ENCODE data around the gene CYCS. TPM values are rescaled to one million over a fixed set of nuclear protein-coding genes. Genes with fewer than 3 reads are reported as not detected.
"Not testable (repeated sequence)": the region's sequence is repeated elsewhere in the genome, so short reads cannot be mapped to it uniquely, and the experiment has no call there.

CYCS gene
- total and polyA plus RNA-seq, 2 donors (not counting 1 experiment from before 2014, with no cell fraction given), result 46.7 to 51.3 TPM

DNA sequence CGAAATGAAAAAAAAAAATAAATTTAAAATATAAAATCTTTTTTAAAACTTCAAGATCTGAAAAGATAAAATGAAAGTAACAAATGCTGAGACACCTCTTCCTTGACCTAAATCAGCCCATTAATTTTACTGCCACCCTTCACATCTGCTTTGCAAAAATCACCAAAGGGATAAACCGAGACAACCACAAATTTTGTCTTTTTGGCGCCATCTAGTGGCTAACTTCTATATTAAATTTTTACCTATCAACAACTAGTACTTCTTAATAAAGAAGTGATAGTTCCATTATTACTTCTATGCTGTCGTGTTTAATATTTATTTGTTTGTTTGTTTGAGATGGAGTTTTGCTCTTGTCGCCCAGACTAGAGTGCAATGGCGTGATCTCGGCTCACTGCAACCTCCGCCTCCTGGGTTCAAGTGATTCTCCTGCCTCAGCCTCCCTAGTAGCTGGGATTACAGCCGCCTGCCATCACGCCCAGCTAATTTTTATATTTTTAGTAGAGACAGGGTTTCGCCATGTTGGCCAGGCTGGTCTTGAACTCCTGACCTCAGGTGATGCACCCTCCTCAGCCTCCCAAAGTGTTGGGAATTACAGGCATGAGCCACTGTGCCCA lies 35.0 kb upstream of the CYCS start:
- intact Hi-C loops (cut with micrococcal nuclease), result loop anchor here (1.0 to 5.0 kb wide), 3 partner anchors 33 to 66 kb away; partner anchors contain the start of gene CYCS

DNA sequence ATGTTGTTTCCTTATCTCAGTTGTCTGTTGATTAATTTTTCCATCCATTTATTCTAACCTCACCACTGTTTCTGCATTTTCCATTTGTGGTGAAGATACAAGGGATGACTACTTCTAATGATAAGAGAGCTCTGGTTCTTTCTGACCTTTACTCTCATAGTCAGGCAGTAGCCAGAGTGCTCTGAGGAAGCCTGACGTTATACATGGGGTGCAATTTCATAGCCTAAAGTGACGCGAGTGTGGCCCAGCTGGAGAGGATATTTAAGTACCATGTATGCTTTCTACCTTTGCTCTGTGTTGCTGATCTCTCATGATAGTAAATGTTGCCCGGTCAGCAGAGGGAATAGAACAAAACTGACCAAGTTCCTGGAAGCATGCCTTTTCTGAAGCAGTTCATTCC lies 33.9 kb upstream of the CYCS start:
- CTCF ChIA-PET, result interaction anchor here (0.6 to 2.4 kb wide), 6 partner anchors 17 to 820 kb away, joined by 3 to 7 read pairs (median 4); partner anchors contain the start of gene CYCS
- Histone ChIP-seq H3K9ac (ENCODE audit: low read length) (no peak overlapping the region), H3K4me2 (replicated peaks; ENCODE audit: low read depth, low read length, poor library complexity, severe bottlenecking) (no peak overlapping the region), H3K4me3 (ENCODE audit: control extremely low read depth in 1 of 5, extremely low read depth in 1 of 5, insufficient read depth in 1 of 5, low read depth in 2 of 5, low read length in 4 of 5) (no peak overlapping the region), H3K79me2 (ENCODE audit: control insufficient read depth, insufficient read depth, low read length) (no peaks in the 10 kb centered on the region), H3K27me3 (replicated peaks in 1 of 4; ENCODE audit: control extremely low read depth in 1 of 4, control insufficient read depth in 3 of 4, insufficient read depth in 4 of 4, low read length in 3 of 4) (no peaks in the 10 kb centered on the region), H2AFZ (ENCODE audit: insufficient read depth, low read depth, low read length, poor library complexity, severe bottlenecking) (no peak overlapping the region), H3K27ac (ENCODE audit: low read length in 2 of 2) (no peak overlapping the region), H3K4me1 (ENCODE audit: control insufficient read depth in 2 of 2, insufficient read depth in 2 of 2, low read length in 2 of 2) (no peaks in the 10 kb centered on the region), H4K20me1 (ENCODE audit: control insufficient read depth, insufficient read depth, low read length, poor library complexity, severe bottlenecking) (no peaks in the 10 kb centered on the region), H3K9me3 (ENCODE audit: control extremely low read depth in 1 of 3, control insufficient read depth in 2 of 3, insufficient read depth in 1 of 3, low read length in 2 of 3) (no peaks in the 10 kb centered on the region), H3K36me3 (replicated peaks in 1 of 2; ENCODE audit: control extremely low read depth in 1 of 2, control insufficient read depth in 1 of 2, extremely low read depth in 1 of 2, insufficient read depth in 2 of 2, low read length in 1 of 2) (peaks cover 4 to 37% of the 10 kb centered on the region in 2 experiments)
- DNase-seq (no peak), ATAC-seq (ENCODE audit: low read depth) (no peak)
- H3K4me1 Mint-ChIP-seq, result peaks cover 1% of the 10 kb centered on the region
- no peak for TF ChIP-seq EZH2 (IDR thresholded peaks at IDR 0.05; ENCODE audit: borderline replicate concordance, insufficient read depth, low read depth, low read length, poor library complexity, severe bottlenecking)
- TF ChIP-seq, protein P1, sequence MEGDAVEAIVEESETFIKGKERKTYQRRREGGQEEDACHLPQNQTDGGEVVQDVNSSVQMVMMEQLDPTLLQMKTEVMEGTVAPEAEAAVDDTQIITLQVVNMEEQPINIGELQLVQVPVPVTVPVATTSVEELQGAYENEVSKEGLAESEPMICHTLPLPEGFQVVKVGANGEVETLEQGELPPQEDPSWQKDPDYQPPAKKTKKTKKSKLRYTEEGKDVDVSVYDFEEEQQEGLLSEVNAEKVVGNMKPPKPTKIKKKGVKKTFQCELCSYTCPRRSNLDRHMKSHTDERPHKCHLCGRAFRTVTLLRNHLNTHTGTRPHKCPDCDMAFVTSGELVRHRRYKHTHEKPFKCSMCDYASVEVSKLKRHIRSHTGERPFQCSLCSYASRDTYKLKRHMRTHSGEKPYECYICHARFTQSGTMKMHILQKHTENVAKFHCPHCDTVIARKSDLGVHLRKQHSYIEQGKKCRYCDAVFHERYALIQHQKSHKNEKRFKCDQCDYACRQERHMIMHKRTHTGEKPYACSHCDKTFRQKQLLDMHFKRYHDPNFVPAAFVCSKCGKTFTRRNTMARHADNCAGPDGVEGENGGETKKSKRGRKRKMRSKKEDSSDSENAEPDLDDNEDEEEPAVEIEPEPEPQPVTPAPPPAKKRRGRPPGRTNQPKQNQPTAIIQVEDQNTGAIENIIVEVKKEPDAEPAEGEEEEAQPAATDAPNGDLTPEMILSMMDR (IDR thresholded peaks at IDR 0.05), result no peak
- H3K9me3 Mint-ChIP-seq (ENCODE audit: insufficient read depth), result no peaks in the 10 kb centered on the region
- WGBS (ENCODE audit: insufficient coverage), result 100% methylated on average over 4 of the region's 4 CpGs
- no peaks in the 10 kb centered on the region for H3K27me3 Mint-ChIP-seq
- intact Hi-C loops (cut with micrococcal nuclease), result no loop called here
- no peak overlapping the region for H3K4me3 Mint-ChIP-seq
- POLR2A ChIA-PET, result no interaction called here
- H3K27ac Mint-ChIP-seq, result no peak overlapping the region

More for the DNA sequence above, 35.0 kb upstream of the CYCS start:
- H3K4me3 Mint-ChIP-seq; H3K79me2 ChIP-seq (ENCODE audit: control insufficient read depth, insufficient read depth, low read length); H2AFZ ChIP-seq (ENCODE audit: insufficient read depth, low read depth, low read length, poor library complexity, severe bottlenecking); H3K9ac ChIP-seq (ENCODE audit: low read length); H3K27ac Mint-ChIP-seq; H3K4me1 ChIP-seq (ENCODE audit: control insufficient read depth in 2 of 2, insufficient read depth in 2 of 2, low read length in 2 of 2); H3K27me3 Mint-ChIP-seq; H3K27me3 ChIP-seq (replicated peaks in 1 of 4; ENCODE audit: control extremely low read depth in 1 of 4, control insufficient read depth in 3 of 4, insufficient read depth in 4 of 4, low read length in 3 of 4); POLR2A ChIA-PET; H3K27ac ChIP-seq (ENCODE audit: low read length in 2 of 2); H3K4me2 ChIP-seq (replicated peaks; ENCODE audit: low read depth, low read length, poor library complexity, severe bottlenecking); H3K4me1 Mint-ChIP-seq; H4K20me1 ChIP-seq (ENCODE audit: control insufficient read depth, insufficient read depth, low read length, poor library complexity, severe bottlenecking); H3K4me3 ChIP-seq (ENCODE audit: control extremely low read depth in 1 of 5, extremely low read depth in 1 of 5, insufficient read depth in 1 of 5, low read depth in 2 of 5, low read length in 4 of 5); H3K9me3 Mint-ChIP-seq (ENCODE audit: insufficient read depth); H3K9me3 ChIP-seq (ENCODE audit: control extremely low read depth in 1 of 3, control insufficient read depth in 2 of 3, insufficient read depth in 1 of 3, low read length in 2 of 3): not testable (repeated sequence)
- whole genome bisulfite sequencing (ENCODE audit: insufficient coverage), result 70% methylated on average over 3 of the region's 11 CpGs
- CTCF ChIA-PET, result interaction anchor here (1.0 to 2.5 kb wide), 13 partner anchors 9 to 441 kb away, joined by 3 to 13 read pairs (median 6); partner anchors contain the start of gene CYCS
- ATAC-seq (ENCODE audit: low read depth) (peak; percentile 47), DNase-seq (peak; percentile 71)
- H3K36me3 ChIP-seq (replicated peaks in 1 of 2; ENCODE audit: control extremely low read depth in 1 of 2, control insufficient read depth in 1 of 2, extremely low read depth in 1 of 2, insufficient read depth in 2 of 2, low read length in 1 of 2), result peaks cover 0 to 30% of the 10 kb centered on the region in 2 experiments
- TF ChIP-seq, protein P1 (IDR thresholded peaks at IDR 0.05), result peak; percentile 84
